ENCODE results near the gene PLA2G15. TPM values are rescaled to one million over a fixed set of nuclear protein-coding genes. Genes with fewer than 3 reads are reported as not detected.
A peak's percentile ranks its signal among the peaks of the same experiment; 100 is the strongest.

Gene PLA2G15
- total and polyA plus RNA-seq, 2 of the 13 experiments (the other 11 are each of a cell fraction or from before 2014, with no cell fraction given), result 14.4 to 23.7 TPM

GRCh38 chr16:68264128-68265077 is 19.2 kb downstream of the PLA2G15 start, which contains the start of gene SLC7A6 (continued):
- TF ChIP-seq HINFP (CRISPR knock-in tag; IDR thresholded peaks at IDR 0.05; ENCODE audit: low read depth), result peak; percentile 17; the same call in 1 of the 2 replicates
- TF ChIP-seq SP1 (IDR thresholded peaks at IDR 0.05), result no peak; the same call in 1 of the 2 replicates
- peak; percentile 57; the same call in 1 of the 2 replicates for TF ChIP-seq SP1 (CRISPR knock-in tag; IDR thresholded peaks at IDR 0.05)
- peak; percentile 80; the same call in 1 of the 2 replicates for TF ChIP-seq ZNF703 (CRISPR knock-in tag; IDR thresholded peaks at IDR 0.05; ENCODE audit: borderline replicate concordance)
- no peak for TF ChIP-seq ZFP36 (IDR thresholded peaks at IDR 0.05; ENCODE audit: borderline replicate concordance, low read depth, low read length, partially characterized antibody)
- TF ChIP-seq PHF8 (CRISPR knock-in tag; IDR thresholded peaks at IDR 0.05), result peak; percentile 62
- TF ChIP-seq STAT6 (CRISPR knock-in tag; IDR thresholded peaks at IDR 0.05; ENCODE audit: borderline replicate concordance), result no peak
- no peak for TF ChIP-seq ARNT (IDR thresholded peaks at IDR 0.05)
- no peak for TF ChIP-seq SNAPC2 (CRISPR knock-in tag; IDR thresholded peaks at IDR 0.05)
- TF ChIP-seq, protein P1, sequence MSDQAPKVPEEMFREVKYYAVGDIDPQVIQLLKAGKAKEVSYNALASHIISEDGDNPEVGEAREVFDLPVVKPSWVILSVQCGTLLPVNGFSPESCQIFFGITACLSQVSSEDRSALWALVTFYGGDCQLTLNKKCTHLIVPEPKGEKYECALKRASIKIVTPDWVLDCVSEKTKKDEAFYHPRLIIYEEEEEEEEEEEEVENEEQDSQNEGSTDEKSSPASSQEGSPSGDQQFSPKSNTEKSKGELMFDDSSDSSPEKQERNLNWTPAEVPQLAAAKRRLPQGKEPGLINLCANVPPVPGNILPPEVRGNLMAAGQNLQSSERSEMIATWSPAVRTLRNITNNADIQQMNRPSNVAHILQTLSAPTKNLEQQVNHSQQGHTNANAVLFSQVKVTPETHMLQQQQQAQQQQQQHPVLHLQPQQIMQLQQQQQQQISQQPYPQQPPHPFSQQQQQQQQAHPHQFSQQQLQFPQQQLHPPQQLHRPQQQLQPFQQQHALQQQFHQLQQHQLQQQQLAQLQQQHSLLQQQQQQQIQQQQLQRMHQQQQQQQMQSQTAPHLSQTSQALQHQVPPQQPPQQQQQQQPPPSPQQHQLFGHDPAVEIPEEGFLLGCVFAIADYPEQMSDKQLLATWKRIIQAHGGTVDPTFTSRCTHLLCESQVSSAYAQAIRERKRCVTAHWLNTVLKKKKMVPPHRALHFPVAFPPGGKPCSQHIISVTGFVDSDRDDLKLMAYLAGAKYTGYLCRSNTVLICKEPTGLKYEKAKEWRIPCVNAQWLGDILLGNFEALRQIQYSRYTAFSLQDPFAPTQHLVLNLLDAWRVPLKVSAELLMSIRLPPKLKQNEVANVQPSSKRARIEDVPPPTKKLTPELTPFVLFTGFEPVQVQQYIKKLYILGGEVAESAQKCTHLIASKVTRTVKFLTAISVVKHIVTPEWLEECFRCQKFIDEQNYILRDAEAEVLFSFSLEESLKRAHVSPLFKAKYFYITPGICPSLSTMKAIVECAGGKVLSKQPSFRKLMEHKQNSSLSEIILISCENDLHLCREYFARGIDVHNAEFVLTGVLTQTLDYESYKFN (CRISPR knock-in tag; conservative IDR thresholded peaks at IDR 0.05), result no peak; the same call in 1 of the 2 replicates
- TF ChIP-seq, protein P2, sequence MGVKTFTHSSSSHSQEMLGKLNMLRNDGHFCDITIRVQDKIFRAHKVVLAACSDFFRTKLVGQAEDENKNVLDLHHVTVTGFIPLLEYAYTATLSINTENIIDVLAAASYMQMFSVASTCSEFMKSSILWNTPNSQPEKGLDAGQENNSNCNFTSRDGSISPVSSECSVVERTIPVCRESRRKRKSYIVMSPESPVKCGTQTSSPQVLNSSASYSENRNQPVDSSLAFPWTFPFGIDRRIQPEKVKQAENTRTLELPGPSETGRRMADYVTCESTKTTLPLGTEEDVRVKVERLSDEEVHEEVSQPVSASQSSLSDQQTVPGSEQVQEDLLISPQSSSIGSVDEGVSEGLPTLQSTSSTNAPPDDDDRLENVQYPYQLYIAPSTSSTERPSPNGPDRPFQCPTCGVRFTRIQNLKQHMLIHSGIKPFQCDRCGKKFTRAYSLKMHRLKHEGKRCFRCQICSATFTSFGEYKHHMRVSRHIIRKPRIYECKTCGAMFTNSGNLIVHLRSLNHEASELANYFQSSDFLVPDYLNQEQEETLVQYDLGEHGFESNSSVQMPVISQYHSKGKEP (CRISPR knock-in tag; IDR thresholded peaks at IDR 0.05), result peak; percentile 42; the same call in 1 of the 2 replicates
- peak; percentile 58 for TF ChIP-seq MYC (CRISPR knock-in tag; IDR thresholded peaks at IDR 0.05; ENCODE audit: borderline replicate concordance)
- TF ChIP-seq MXI1 (IDR thresholded peaks at IDR 0.05; ENCODE audit: borderline replicate concordance, low read depth, low read length), result peak; percentile 17; the same call in 1 of the 3 replicates
- TF ChIP-seq, protein P3, sequence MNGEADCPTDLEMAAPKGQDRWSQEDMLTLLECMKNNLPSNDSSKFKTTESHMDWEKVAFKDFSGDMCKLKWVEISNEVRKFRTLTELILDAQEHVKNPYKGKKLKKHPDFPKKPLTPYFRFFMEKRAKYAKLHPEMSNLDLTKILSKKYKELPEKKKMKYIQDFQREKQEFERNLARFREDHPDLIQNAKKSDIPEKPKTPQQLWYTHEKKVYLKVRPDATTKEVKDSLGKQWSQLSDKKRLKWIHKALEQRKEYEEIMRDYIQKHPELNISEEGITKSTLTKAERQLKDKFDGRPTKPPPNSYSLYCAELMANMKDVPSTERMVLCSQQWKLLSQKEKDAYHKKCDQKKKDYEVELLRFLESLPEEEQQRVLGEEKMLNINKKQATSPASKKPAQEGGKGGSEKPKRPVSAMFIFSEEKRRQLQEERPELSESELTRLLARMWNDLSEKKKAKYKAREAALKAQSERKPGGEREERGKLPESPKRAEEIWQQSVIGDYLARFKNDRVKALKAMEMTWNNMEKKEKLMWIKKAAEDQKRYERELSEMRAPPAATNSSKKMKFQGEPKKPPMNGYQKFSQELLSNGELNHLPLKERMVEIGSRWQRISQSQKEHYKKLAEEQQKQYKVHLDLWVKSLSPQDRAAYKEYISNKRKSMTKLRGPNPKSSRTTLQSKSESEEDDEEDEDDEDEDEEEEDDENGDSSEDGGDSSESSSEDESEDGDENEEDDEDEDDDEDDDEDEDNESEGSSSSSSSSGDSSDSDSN (CRISPR knock-in tag; IDR thresholded peaks at IDR 0.05), result peak; percentile 34; the same call in 1 of the 2 replicates
- TF ChIP-seq ZNF350 (CRISPR knock-in tag; IDR thresholded peaks at IDR 0.05; ENCODE audit: borderline replicate concordance, low read depth), result no peak; the same call in 1 of the 2 replicates
- no peak for TF ChIP-seq HMGA1 (CRISPR knock-in tag; conservative IDR thresholded peaks at IDR 0.05)

All from HepG2 (cell line).